Stimulated activated CD8-positive, alpha-beta memory T cell treated with anti-CD3 and anti-CD28 coated beads, Interleukin-7, amount 100 ng/mL, for 48 hours (primary cell): ENCODE measurements around the gene MCM5.
"Not testable (repeated sequence)": the region's sequence is repeated elsewhere in the genome, so short reads cannot be mapped to it uniquely, and the experiment has no call there.

Experiments
- DNase-seq, 2 donors: peaks; one replicate each; pipeline ENCODE4 v3.0.0-alpha.2; 2020; ENCODE audit warnings: low read depth in 1 of 2; ENCODE audit errors: extremely low read depth in 1 of 2

The MCM5 gene

DNA sequence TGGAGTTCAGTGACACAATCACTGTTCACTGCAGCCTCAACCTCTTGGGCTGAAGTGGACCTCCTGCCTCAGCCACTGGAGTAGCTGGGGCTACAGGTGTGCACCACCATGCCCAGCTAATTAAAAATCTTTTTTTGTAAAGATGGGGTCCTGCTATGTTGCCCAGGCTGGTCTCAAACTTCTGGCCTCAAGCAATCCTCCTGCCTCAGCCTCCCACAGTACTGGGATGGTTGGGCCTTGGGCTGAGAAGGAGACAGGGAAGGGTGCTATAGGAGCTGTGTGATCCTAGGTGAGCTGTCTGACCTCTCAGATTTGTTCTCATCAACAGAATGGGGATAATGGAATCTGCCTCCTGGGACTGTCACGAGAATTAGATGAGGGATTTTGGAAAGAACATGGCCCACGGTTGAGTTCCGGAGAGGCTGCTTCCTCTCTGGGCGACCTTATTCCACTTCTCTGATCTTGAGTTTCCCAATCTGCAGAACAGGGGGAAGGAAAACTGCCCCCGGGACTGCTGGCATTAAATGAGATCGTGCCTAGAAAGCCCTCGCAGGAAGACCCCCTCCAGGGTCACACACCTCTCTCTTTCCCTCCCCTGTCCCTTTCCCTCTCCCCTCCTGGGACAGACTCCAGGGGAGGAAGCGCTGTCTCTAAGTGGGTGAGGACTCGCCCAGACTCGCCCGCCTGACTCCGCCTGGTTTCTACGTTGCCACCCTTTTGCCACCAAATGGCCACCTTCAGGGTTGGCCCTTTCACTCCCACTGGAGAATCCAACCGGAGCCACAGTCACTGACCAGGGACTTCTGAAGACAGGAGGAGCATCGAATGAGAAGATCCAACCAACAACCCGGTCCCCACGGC is 50.1 kb downstream of the MCM5 start:
- DNase-seq = no peak

DNA sequence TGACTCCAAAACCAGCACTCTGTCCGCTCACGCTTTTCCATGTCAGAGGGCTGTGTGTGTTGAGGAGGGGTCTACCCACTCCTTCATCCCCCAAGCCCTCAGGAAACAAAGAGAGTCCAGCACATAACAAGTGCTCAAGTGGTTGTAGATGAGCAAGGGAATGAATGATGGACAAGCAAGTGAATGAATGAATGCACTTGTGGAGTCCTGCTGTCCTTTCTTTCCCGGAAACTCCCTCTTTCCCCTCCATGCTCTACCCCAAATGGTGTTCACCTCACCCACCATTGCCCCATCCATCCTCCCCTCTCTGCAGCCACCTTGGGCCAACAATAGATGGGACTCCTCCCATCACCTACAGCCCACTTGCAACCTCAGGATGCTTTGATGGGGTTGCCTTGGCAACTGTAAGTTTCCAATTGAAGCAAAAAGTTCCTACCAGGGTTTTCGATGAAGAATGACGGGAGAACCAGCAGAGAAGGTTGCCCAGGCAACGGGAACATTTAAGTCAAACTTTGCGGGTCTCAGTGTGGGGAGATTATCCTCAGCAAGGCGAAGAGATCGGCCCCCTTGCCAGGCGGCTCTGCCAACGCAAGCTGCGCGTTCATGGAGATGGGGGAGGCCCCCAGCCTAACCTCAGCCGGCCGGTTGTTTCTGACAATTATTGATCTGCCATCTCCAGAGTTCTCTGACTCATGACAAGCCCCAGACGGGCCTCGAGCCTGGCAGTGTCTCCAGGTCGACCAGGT is 51.1 kb downstream of the MCM5 start:
- no peak for DNase-seq

DNA sequence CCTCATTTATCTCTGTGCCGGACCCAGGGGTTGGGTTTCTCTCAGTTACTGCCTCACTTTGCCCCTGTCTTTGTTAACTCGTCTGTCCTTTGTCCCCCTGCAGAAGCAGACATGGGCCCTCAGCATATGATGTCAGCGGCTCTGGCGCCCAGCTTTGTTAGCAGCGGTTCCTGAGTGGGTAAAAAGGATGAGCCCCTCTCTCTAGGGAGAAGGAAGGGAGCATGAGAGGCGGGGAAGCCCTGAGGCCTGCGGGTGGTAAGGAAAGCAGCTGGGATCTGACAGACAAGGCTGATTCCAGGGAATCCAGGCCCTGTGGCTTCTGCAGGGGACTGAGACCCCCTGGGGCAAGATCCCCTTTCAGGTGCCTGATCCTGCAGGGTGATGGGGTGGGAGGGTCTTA is 51.7 kb downstream of the MCM5 start:
- DNase-seq = no peak

DNA sequence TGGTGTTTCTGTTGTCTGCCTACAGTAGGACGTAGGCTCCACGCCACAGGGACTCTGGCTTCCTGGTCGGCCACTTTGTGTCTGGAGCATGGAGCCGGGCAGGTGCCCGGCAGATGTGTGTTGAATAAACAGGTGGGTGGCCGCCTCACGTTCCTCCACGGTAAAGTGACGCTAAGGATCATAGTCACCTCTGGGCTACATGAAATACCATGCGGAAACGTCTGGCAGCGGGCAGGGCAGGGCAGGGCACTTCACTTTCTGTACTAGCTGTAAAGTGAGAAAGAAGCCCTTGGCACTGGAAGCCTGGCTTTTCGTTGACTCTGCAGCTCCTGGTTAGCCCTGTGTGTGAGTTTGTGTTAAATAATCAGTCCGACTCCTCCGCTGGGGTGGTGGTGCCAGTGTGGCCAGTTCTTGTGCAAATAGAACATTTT is 52.4 kb downstream of the MCM5 start:
- no peak for DNase-seq

DNA sequence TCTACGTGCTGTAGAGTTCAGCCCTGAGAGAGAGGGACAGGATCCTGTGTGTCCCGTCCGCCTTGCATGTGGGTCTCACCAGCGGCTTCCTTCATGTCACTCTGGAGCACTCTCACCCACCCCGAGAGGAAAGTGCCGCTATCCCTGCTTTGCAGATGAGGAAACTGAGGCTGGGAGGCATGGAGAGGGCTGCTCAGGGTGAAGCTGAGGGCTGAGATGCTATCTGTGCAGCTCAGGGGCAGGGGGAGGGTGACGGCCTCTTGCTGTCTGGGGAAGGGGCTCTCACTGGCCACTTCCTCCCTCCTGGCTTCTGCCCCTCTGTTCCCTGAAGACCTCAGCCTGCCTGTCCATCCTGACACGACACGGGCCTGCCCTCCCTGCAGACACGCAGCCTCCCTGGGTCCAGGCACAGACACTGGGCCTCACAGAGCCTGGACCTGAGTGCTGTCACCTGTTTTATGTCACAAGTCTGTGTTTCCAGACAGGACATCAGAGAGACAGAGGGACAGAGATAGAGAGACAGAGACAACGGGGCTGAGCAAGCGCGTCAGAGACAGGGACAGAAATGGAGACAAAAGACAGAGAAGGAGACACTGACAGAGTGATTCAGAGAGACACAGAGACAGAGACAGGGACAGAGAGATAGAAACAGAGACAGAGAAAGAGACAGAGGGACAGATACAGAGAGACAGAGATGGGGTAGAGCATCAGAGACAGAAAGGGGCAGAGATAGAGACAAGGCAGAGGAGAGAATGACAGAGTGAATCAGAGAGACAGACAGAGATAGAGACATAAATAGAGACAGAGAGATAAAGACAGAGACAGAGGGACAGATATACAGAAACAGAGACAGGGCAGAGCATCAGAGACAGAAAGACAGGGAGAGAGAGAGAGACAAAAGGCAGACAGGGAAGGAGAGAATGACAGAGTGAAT is 53.1 kb downstream of the MCM5 start:
- DNase-seq = no peak

DNA sequence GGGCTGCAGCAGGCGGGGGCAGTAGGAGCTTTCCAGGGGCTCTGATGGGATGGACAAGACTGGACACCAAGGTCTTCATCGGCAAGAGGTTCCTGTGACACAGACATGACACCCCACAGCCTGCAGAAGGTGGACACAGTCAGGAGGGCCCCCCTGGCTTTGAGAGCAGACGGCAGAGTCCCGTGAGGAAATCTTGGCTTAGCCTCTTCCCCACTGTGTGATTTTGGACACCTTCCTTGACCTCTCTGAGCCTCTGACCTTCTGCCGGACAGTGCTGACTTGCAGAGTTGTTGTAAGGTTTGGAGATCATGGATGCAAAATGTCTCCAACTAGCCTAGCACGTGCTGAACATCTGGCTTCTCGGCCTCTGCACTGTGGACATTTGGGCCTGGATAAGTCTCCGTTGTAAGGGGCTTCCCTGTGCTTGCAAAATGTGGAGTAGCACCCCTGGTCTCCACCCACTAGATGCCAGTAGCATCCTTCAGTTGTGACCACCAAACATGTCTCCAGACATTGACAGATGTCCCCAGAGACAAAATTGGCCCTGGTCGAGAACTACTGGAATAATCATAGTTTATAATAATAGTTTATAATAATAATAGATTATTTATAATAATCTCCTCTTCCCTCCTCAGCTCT is 54.6 kb downstream of the MCM5 start:
- no peak for DNase-seq

DNA sequence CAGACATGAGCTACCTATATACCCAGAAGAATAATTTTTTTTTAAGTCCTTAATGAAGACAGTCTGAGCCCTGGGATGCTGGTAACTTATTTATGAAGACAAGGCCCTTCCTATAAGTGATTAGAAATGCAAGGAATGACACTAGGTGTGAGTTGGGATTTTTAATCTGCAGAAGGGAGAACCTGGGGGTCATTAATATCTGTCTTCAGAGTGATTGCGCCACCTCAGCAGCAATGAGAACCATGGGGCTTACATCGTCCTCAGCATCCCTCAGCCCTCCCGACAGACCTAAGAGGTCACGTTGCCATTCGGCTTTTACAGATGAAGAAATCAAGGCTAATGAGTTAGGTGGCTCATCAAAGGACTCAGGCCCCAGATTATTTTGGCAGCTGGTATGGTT is 55.6 kb downstream of the MCM5 start:
- no peak for DNase-seq

DNA sequence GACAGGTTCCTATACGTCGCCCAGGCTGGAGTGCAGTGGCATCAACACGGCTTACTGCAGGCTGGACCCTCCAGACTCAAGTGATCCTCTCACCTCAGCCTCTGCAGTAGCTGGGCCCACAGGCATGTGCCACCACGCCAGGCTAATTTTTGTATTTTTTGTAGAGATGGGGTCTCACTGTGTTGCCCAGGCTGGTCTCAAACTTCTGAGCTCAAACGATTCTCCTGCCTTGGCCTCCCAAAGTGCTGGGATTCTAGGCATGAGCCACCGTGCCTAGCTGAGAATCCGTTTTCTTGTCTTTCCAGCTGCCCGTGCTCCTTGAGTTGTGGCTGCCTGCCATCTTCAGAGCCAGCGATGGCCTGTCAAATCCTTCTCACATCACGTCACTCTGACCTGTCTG is 56.8 kb downstream of the MCM5 start:
- DNase-seq = no peak

DNA sequence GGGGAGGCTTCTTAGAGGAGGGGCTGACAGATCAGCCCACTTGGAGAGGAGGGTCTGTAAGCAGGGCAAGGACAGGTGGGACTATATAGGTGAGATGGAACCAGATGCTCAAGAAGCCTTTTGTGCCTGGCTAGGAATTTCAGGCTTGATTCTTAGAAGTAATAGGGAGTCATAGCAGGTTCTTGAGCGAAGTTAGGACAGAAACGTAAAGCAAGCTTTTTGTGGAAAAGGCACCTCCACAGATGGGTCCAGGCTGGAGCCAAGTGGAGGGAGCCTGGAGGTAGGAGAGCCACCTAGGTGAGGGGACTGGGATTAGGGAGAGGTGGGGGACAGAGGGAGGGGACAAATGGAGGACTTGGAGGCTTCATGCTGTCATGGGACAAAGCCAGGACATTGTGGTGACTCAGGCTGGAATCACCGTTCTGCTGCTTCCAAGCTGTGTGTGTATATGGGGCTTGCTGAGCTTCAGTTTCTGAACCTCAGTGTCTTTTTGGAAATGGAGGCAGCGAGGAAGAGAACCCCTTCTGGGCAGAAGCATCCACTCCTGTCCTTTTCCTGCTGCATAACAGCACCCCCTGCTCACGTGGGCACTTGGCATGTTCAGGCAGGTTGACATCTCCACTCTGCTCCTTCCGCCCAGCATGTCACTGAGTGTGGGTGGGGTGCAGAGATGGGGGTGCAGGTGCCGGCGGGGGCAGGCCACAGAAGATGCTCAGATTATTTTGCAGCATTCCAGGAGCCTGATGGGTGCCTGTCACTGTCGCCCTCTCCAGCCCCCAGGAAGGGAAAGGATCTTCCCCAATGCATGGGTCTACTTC is 58.0 kb downstream of the MCM5 start:
- no peak for DNase-seq

DNA sequence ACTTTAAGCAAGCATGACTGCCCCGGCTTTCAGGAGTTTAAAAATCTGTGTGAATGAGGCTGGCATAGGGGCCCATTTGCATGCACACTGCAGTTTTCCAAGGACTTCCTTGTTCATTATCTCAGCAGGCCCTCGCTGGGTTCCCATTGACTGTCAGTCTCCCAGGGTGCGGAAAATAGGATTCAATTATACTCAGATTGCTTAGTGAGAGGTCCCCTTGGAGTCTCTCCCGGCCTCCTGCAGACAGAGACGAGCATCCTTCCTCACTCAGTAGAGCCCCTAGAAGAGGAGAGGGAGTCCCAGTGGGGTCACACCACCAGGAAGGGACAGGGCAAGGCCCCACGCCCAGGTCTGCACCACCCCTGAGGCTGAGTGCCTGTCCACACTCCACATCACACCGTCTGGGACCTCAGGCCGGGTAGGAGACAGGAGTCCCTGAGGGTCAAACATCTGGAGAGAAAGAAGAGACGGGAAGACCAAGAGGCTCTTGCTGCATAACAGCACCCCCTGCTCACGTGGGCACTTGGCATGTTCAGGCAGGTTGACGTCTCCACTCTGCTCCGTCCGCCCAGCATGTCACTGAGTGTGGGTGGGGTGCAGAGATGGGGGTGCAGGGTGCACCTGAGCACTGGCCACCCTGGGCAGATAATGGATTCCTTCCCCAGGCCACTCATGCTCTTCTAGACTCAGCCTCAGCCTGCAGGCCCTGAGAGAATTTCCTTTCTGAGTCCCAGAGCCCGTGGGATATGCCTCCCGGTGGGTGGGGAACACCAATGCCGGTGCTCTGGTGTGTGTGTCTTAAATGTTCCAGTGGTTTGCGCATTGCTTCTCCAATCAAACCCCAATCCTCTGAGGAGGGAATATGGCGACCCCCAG is 58.8 kb downstream of the MCM5 start:
- DNase-seq = no peak

DNA sequence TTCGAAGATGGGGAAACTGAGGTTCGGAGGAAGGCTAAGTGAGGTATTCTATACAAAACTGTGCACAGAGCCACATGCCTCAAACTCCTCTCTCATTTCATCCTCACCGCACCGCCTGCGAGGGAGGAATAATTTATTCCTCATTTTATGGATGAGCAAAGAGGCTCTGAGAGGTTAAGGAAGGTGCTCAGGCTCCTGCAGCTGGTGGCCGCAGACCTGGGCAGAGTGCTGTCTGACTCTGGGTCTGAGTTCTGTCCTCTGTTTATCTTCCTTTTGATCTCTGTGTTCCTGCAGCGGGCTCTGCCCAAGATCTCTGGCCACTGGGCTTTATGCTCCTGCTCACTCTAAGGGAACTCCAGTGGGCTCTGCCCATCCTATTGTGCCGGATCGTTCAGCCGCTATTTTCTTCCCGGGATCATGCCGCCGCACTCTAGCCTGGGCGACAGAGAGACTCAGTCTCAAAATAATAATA is 59.5 kb downstream of the MCM5 start:
- no peak for DNase-seq

DNA sequence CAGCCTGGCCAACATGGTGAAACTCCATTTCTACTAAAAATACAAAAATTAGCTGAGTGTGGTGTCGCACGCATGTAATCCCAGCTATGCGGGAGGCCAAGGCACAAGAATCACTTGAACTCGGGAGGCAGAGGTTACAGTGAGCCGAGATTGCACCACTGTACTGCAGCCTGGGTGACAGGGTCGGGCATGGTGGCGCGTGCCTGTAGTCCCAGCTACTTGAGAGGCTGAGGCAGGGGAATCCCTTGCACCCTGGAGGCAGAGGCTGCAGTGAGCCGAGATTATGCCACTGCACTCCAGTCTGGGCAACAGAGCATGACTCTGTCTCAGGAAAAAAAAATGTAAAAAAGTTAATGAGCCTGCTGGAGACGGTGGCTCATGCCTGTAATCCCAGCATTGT is 60.0 kb downstream of the MCM5 start:
- DNase-seq = not testable (repeated sequence)

DNA sequence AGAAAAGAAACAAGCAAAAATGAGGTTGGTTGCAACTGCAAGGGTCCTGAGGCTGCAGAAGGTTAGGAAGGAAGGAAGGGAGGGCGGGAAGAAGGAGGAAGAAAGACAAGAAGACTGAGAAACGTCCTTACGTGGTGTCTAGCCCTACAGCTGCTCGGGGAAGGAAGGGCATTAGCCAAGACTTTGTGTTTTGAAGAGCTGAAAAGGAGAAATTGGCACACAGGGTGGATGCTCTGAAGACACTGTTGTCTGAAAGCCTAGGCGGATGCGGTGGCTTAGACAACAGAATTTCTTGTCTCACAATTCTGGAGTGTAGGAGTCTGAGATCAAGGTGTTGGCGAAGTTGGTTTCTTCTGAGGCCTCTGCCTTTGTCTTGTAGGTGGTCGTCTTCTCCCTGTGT is 60.7 kb downstream of the MCM5 start:
- DNase-seq = no peak

DNA sequence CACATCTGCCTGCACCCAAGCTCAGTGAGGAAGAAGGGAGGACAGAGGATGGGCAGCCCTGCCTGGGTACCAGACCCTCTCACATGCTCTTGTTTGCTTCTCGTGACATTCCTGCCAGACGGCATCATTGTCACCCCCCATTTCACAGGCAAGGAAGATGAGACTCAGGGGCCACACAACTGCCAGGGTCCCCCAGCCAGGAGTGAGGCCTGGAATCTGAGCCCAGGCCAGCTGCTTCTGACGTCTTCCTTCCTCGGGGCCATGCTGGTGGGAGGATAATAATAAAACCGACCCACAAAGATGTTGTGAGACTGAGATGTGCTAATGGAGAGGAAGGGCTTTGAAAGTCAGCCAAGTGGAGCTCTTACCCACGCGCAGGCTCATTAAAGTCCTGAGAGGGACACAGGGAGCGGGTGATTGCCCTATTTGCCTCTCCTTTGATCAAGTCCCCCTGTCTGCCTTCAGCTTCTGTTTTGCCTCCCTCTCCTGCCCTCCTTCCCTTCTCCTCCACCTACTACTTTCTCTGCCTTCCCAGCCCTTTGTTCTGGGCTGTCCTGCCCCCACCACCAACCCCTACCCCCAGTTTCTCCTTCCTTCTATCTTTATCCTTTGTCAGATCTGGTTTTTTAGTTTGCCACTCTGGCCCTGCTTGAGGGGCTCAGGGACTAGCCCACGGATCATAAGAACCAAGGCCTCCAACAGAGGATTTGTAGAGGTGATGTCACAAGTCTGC is 62.7 kb downstream of the MCM5 start:
- no peak for DNase-seq

DNA sequence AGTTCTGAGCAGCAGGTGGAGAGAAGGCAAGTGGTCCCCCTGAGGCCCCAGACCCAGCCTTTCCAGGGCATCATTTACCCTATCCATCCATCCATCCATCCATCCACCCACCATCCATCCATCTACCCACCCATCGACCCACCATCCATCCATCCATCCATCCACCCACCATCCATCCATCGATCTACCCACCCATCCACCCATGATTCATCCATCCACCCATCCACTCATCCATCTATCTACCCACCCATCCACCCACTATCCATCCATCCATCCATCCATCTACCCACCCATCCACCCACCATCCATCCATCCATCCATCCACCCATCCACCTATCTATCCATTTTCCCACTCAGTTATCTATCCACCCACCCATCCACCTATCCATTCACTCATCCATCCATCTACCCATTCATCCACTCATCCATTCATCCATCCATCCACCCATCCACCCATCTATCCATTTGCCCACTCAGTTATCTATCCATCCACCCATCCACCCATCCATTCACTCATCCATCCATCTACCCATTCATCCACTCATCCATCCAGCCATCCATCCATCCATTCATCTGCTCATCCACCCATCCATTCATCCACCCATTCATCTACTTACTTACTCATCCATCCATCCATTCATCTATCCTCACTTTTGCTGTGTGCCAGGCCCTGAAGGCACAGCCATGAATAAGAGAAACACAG is 63.4 kb downstream of the MCM5 start:
- DNase-seq = no peak

DNA sequence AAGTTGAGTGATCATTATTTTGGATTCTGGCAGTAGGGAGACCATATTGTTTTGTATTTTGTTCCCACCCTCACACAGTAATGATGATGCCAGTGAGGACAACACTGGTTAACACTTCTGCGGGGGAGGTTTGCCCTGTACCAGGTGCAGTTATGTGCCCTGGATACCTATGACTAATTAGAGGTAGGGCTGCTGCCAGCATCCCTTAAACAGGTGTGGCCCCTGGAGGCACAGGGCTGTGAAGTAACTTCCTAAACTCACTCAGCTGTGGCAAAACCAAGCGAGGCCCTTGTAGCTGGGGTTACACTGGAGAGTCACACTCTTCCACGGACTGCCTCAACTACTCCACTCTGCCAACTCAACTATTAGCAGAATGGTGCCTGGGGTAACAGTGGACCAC is 64.5 kb downstream of the MCM5 start:
- DNase-seq = no peak

DNA sequence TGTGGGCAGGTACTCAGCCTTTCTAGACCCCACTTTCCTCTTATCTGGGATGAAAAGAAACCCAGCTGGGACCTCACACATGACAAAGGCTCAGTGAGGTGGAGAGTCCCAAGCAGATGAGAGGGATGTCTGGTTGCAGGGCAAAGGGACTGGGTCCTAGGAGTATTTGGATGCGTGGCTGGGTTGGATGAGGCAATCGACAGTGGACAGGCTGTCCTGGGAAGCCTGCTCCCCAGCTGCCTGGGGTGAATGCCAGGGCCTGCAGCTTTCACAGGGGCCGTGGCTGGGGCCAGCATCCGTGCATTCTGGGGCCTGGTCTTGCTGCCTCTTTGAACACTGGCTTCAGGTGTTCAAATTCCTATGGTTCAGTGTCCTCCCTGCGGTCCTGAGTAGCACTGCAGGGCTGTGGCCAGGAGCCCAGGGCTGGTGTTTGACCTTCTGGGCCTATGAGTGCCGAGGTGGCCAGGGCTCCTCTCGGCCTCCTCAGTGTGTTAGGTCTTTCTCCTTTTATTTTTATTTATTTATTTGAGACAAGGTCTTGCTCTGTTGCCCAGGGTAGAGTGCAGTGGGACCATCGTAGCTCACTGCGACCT is 65.3 kb downstream of the MCM5 start:
- DNase-seq = no peak
